DND-41 (cell line): ENCODE results near the gene AGAP1.

Experiments used
- ATAC-seq: fragments of 200-7000 bp; cut with Tn5 transposase; 3 replicates; pipeline ENCODE4 v1.9.1; 2021; ENCODE audit warnings: low read depth; ENCODE audit not compliant: insufficient read depth
- DNase-seq: peaks from one replicate; pipeline ENCODE4 v3.0.0-alpha.2; 2020
- H2AFZ ChIP-seq: 2 replicates; pipeline ENCODE4 v1.6.0; 2012; ENCODE audit warnings: low read depth, low read length
- H3K27ac ChIP-seq: 2 replicates; pipeline ENCODE4 v1.5.1; 2012; ENCODE audit warnings: low read length, inconsistent platforms
- H3K27me3 ChIP-seq: fragments of 200-600 bp; sonication (generic); 2 replicates; pipeline ENCODE4 v1.6.0; 2012; ENCODE audit warnings: low read length, mild to moderate bottlenecking, inconsistent platforms; ENCODE audit not compliant: insufficient read depth, poor library complexity
- H3K36me3 ChIP-seq: 2 replicates; pipeline ENCODE4 v1.5.1; 2012; ENCODE audit warnings: low read length, inconsistent platforms; ENCODE audit not compliant: insufficient read depth
- H3K4me1 ChIP-seq: 2 replicates; pipeline ENCODE4 v1.5.1; 2012; ENCODE audit warnings: mild to moderate bottlenecking, low read length; ENCODE audit not compliant: insufficient read depth
- H3K4me2 ChIP-seq: 2 replicates; pipeline ENCODE4 v1.6.0; 2012; ENCODE audit warnings: mild to moderate bottlenecking, moderate library complexity, low read length, inconsistent platforms; ENCODE audit not compliant: insufficient read depth
- H3K4me3 ChIP-seq, 2 experiments: fragments of 200-600 bp in 1 of 2; shearing (Covaris generic) in 1 of 2; 2 replicates each; pipeline ENCODE4 v1.5.1; 2012 to 2016; ENCODE audit warnings: inconsistent platforms in 2 of 2, low read length in 2 of 2, mild to moderate bottlenecking in 2 of 2, low read depth in 1 of 2, moderate library complexity in 1 of 2
- H3K79me2 ChIP-seq: 2 replicates; pipeline ENCODE4 v1.6.0; 2012; ENCODE audit warnings: low read length, inconsistent platforms; ENCODE audit not compliant: insufficient read depth
- H3K9ac ChIP-seq: 2 replicates; pipeline ENCODE4 v1.6.0; 2012; ENCODE audit warnings: low read depth, mild to moderate bottlenecking, inconsistent platforms, low read length, moderate library complexity
- H3K9me3 ChIP-seq: 2 replicates; pipeline ENCODE4 v1.5.1; 2012; ENCODE audit warnings: low read length, moderate library complexity, mild to moderate bottlenecking, inconsistent platforms; ENCODE audit not compliant: insufficient read depth, severe bottlenecking
- H4K20me1 ChIP-seq: 2 replicates; pipeline ENCODE4 v1.6.0; 2012; ENCODE audit warnings: low read length; ENCODE audit not compliant: insufficient read depth
- CTCF ChIP-seq: IDR thresholded peaks from 2 replicates; pipeline ENCODE4 v1.5.1; 2012; ENCODE audit warnings: borderline replicate concordance, low read length, moderate library complexity, mild to moderate bottlenecking; ENCODE audit not compliant: poor library complexity, severe bottlenecking; ENCODE audit errors: extremely low read depth
- EZH2 ChIP-seq: IDR thresholded peaks from 3 replicates; pipeline ENCODE4 v1.6.1; 2012; ENCODE audit warnings: borderline replicate concordance, low read depth, mild to moderate bottlenecking, moderate library complexity, low read length, inconsistent platforms; ENCODE audit not compliant: severe bottlenecking

AGAP1 gene

GRCh38 chr2:235538981-235539380 is 45.1 kb downstream of the AGAP1 start:
- no peak for TF ChIP-seq EZH2
- TF ChIP-seq CTCF: no peak
- peaks cover 12% of the 10 kb centered on the region for H3K27me3 ChIP-seq
- H3K27ac ChIP-seq: no peak overlapping the region
- H3K9ac ChIP-seq: no peak overlapping the region
- H3K4me3 ChIP-seq: no peak overlapping the region
- no peaks in the 10 kb centered on the region for H3K36me3 ChIP-seq
- H3K4me1 ChIP-seq: no peaks in the 10 kb centered on the region
- H3K4me2 ChIP-seq: no peak overlapping the region
- DNase-seq (no peak), ATAC-seq (no peak)
- no peaks in the 10 kb centered on the region for H4K20me1 ChIP-seq
- H2AFZ ChIP-seq: no peak overlapping the region
- no peaks in the 10 kb centered on the region for H3K79me2 ChIP-seq
- no peaks in the 10 kb centered on the region for H3K9me3 ChIP-seq

- Histone ChIP-seq H3K36me3 (no peaks in the 10 kb centered on the region), H3K4me2 (no peak overlapping the region), H4K20me1 (no peaks in the 10 kb centered on the region), H3K4me3 (no peak overlapping the region), H2AFZ (no peak overlapping the region), H3K4me1 (no peaks in the 10 kb centered on the region), H3K9me3 (no peaks in the 10 kb centered on the region), H3K27ac (no peak overlapping the region), H3K9ac (no peak overlapping the region), H3K27me3 (peaks cover 9% of the 10 kb centered on the region), H3K79me2 (no peaks in the 10 kb centered on the region)
- DNase-seq (no peak), ATAC-seq (no peak)
- no peak for TF ChIP-seq CTCF
- TF ChIP-seq EZH2: no peak
Observed at GRCh38 chr2:235539773-235540172, 45.9 kb downstream of the AGAP1 start.

- no peaks in the 10 kb centered on the region for H3K9me3 ChIP-seq
- H3K27ac ChIP-seq: no peak overlapping the region
- H3K9ac ChIP-seq: no peak overlapping the region
- TF ChIP-seq EZH2 (no peak), CTCF (no peak)
- H3K4me3 ChIP-seq: no peak overlapping the region
- DNase-seq (no peak), ATAC-seq (no peak)
- H3K36me3 ChIP-seq: no peaks in the 10 kb centered on the region
- no peaks in the 10 kb centered on the region for H4K20me1 ChIP-seq
- H3K27me3 ChIP-seq: peaks cover 14% of the 10 kb centered on the region
- no peaks in the 10 kb centered on the region for H3K4me1 ChIP-seq
- H3K4me2 ChIP-seq: no peak overlapping the region
- no peak overlapping the region for H2AFZ ChIP-seq
- H3K79me2 ChIP-seq: no peaks in the 10 kb centered on the region
Observed at GRCh38 chr2:235541016-235541415, 47.2 kb downstream of the AGAP1 start.

GRCh38 chr2:235541838-235542549 is 48.2 kb downstream of the AGAP1 start:
- no peak for ATAC-seq
- DNase-seq: no peak

More at GRCh38 chr2:235541838-235542549, 48.2 kb downstream of the AGAP1 start:
- Histone ChIP-seq H3K4me3 (no peak overlapping the region), H3K27me3 (peaks cover 14% of the 10 kb centered on the region), H3K9ac (no peak overlapping the region), H3K79me2 (no peaks in the 10 kb centered on the region), H3K36me3 (no peaks in the 10 kb centered on the region), H4K20me1 (no peaks in the 10 kb centered on the region), H3K27ac (no peak overlapping the region), H2AFZ (no peak overlapping the region), H3K4me1 (no peaks in the 10 kb centered on the region), H3K9me3 (no peaks in the 10 kb centered on the region), H3K4me2 (no peak overlapping the region)
- TF ChIP-seq EZH2 (no peak), CTCF (no peak)
